HepG2 (cell line): Measurements from ENCODE around the gene CD300LF. TPM values are rescaled to one million over a fixed set of nuclear protein-coding genes. Genes with fewer than 3 reads are reported as not detected.

ENCODE experiments used
- ATAC-seq: fragments of 200-7000 bp; cut with Tn5 transposase; 3 replicates; pipeline ENCODE4 v1.9.1; 2020; ENCODE audit warnings: mild to moderate bottlenecking, moderate library complexity
- BruUV-seq: library from RNA; stranded (reverse); fragments of 400-500 nt; replicated peaks from 2 replicates; lab custom pipeline; 2021; lab: Mats Ljungman, UMichigan
- CTCF ChIA-PET: fragments of 300-600 bp; formaldehyde crosslinking; extraction: SDS; loops from one replicate; lab custom pipeline; 2021; ENCODE audit warnings: low total read pairs, inconsistent platforms, low intra/inter-chr PET ratio; lab: Yijun Ruan, JAX
- POLR2A ChIA-PET: fragments of 350-600 bp; sonication (Branson Sonifier 250); formaldehyde crosslinking; loops from one replicate; lab custom pipeline; 2020; ENCODE audit warnings: antibody characterized with exemption, inconsistent platforms; lab: Yijun Ruan, JAX
- DNase-seq: peaks from one replicate; pipeline ENCODE4 v3.0.0-alpha.2; 2015; ENCODE audit warnings: low spot score
- FAIRE-seq: peaks from 3 replicates; lab custom pipeline; 2011; peaks lifted over from hg19 to GRCh38; lab: Jason Lieb, UNC
- H2AFZ ChIP-seq: one replicate; pipeline ENCODE4 v1.6.1; 2011; ENCODE audit warnings: low read length, inconsistent platforms
- H3K27ac ChIP-seq: fragments of 300-600 bp; 3 replicates; pipeline ENCODE4 v1.8.0; 2011; ENCODE audit warnings: mixed run types, mild to moderate bottlenecking, mixed read lengths, low read length, inconsistent platforms; ENCODE audit not compliant: insufficient read depth; ENCODE audit errors: extremely low read length
- H3K27me3 ChIP-seq, 2 experiments: fragments of 200-600 bp in 1 of 2; 2 replicates in 1 of 2; 3 replicates in 1 of 2; pipeline versions ENCODE4 v1.6.0 to v1.8.0; 2011; ENCODE audit warnings: low read length in 2 of 2, mild to moderate bottlenecking in 2 of 2, moderate library complexity in 2 of 2, inconsistent platforms in 1 of 2; ENCODE audit not compliant: insufficient read depth in 2 of 2, control insufficient read depth in 1 of 2
- H3K36me3 ChIP-seq, 2 experiments: fragments of 200-600 bp in 1 of 2; replicated peaks in 1 of 2; 2 replicates in 1 of 2; 3 replicates in 1 of 2; pipeline versions ENCODE4 v1.5.1 to v1.8.0; 2011; ENCODE audit warnings: low read length in 2 of 2, inconsistent platforms in 1 of 2; ENCODE audit not compliant: insufficient read depth in 2 of 2, control insufficient read depth in 1 of 2
- H3K4me1 ChIP-seq: 2 replicates; pipeline ENCODE4 v1.5.1; 2012; ENCODE audit warnings: low read length, inconsistent platforms; ENCODE audit not compliant: insufficient read depth
- H3K4me2 ChIP-seq: 2 replicates; pipeline ENCODE4 v1.6.0; 2011; ENCODE audit warnings: low read depth, low read length, inconsistent platforms
- H3K4me3 ChIP-seq, 3 experiments: fragments of 200-600 bp in 1 of 3; sonication (generic), shearing (Covaris generic) in 1 of 3; replicated peaks in 1 of 3; 2 replicates each; pipeline ENCODE4 v1.5.1; 2011 to 2016; ENCODE audit warnings: low read length in 3 of 3, inconsistent platforms in 2 of 3, low read depth in 2 of 3, mild to moderate bottlenecking in 2 of 3, control low read depth in 1 of 3, mixed read lengths in 1 of 3; ENCODE audit not compliant: insufficient read depth in 1 of 3
- H3K79me2 ChIP-seq: one replicate; pipeline ENCODE4 v1.6.1; 2011; ENCODE audit warnings: low read length, inconsistent platforms; ENCODE audit not compliant: insufficient read depth
- H3K9ac ChIP-seq: 2 replicates; pipeline ENCODE4 v1.6.0; 2011; ENCODE audit warnings: mild to moderate bottlenecking, low read depth, low read length, inconsistent platforms; ENCODE audit not compliant: insufficient read depth
- H3K9me3 ChIP-seq: 2 replicates; pipeline ENCODE4 v1.5.1; 2012; ENCODE audit warnings: mild to moderate bottlenecking, low read length
- H4K20me1 ChIP-seq: 2 replicates; pipeline ENCODE4 v1.6.0; 2011; ENCODE audit warnings: inconsistent platforms, mild to moderate bottlenecking, low read length, moderate library complexity; ENCODE audit not compliant: insufficient read depth
- CEBPB ChIP-seq: IDR thresholded peaks from 2 replicates; pipeline ENCODE4 v1.6.1; 2011; ENCODE audit warnings: low read depth, low read length, improper control_type of control experiment, borderline replicate concordance
- CEBPG ChIP-seq: IDR thresholded peaks from 2 replicates; pipeline ENCODE4 v1.6.1; 2016
- E2F5 ChIP-seq: sonication (generic); formaldehyde crosslinking; conservative IDR thresholded peaks from 2 replicates; pipeline ENCODE4 v1.4.0; 2020; ENCODE audit warnings: missing genetic modification reagents
- HOXA5 ChIP-seq: sonication (generic); formaldehyde crosslinking; IDR thresholded peaks from 2 replicates; pipeline ENCODE4 v1.4.0; 2020; ENCODE audit warnings: missing genetic modification reagents
- KDM4B ChIP-seq: sonication (generic); formaldehyde crosslinking; IDR thresholded peaks from 2 replicates; pipeline ENCODE4 v1.4.0; 2020; ENCODE audit warnings: missing genetic modification reagents
- PAWR ChIP-seq: sonication (generic); formaldehyde crosslinking; IDR thresholded peaks from 2 replicates; pipeline ENCODE4 v1.4.0; 2020; ENCODE audit warnings: missing genetic modification reagents, mild to moderate bottlenecking, borderline replicate concordance
- SNAPC5 ChIP-seq: sonication (generic); formaldehyde crosslinking; IDR thresholded peaks from 2 replicates; pipeline ENCODE4 v1.8.1; 2023; ENCODE audit warnings: mild to moderate bottlenecking, missing genetic modification reagents, borderline replicate concordance
- USF2 ChIP-seq, 2 experiments: sonication (generic) in 1 of 2; formaldehyde crosslinking in 1 of 2; IDR thresholded peaks; 2 replicates each; pipeline versions ENCODE4 v1.5.1 to v1.6.1; 2011 to 2020; ENCODE audit warnings: borderline replicate concordance in 1 of 2, low read depth in 1 of 2, low read length in 1 of 2, mild to moderate bottlenecking in 1 of 2, missing genetic modification reagents in 1 of 2, moderate library complexity in 1 of 2
- ZNF17 ChIP-seq: sonication (generic); formaldehyde crosslinking; IDR thresholded peaks from 2 replicates; pipeline ENCODE4 v1.5.0; 2020; ENCODE audit warnings: mild to moderate bottlenecking, missing genetic modification reagents
- ZNF180 ChIP-seq: sonication (generic); formaldehyde crosslinking; IDR thresholded peaks from 2 replicates; pipeline ENCODE4 v1.4.0; 2020; ENCODE audit warnings: low read depth, missing genetic modification reagents, borderline replicate concordance
- ZNF280D ChIP-seq: sonication (generic); formaldehyde crosslinking; IDR thresholded peaks from 2 replicates; pipeline ENCODE4 v1.5.1; 2020; ENCODE audit warnings: mild to moderate bottlenecking, missing genetic modification reagents
- ZNF460 ChIP-seq: sonication (generic); formaldehyde crosslinking; IDR thresholded peaks from 2 replicates; pipeline ENCODE4 v1.5.1; 2020; ENCODE audit warnings: missing genetic modification reagents, mild to moderate bottlenecking, borderline replicate concordance
- ZNF543 ChIP-seq: sonication (generic); formaldehyde crosslinking; IDR thresholded peaks from 2 replicates; pipeline ENCODE4 v1.4.0; 2020; ENCODE audit warnings: mild to moderate bottlenecking, missing genetic modification reagents
- ZNF652 ChIP-seq: IDR thresholded peaks from 2 replicates; pipeline ENCODE4 v1.6.1; 2016; ENCODE audit warnings: low read depth, borderline replicate concordance
- WGBS: methylation state at CpG from one replicate; pipeline ENCODE4 v1.1.6; 2017; ENCODE audit warnings: low lambda C conversion rate; 5-methylcytosine and 5-hydroxymethylcytosine counted together
- in situ Hi-C: cut with HindIII; loops from 2 replicates; pipeline ENCODE4 v1.10.0; 2017; ENCODE audit warnings: low pct_unique_long_range_greater_than_20kb; ENCODE audit not compliant: extremely low pct_ligation_motif_present
- intact Hi-C: fragments of 100-400 bp; cut with micrococcal nuclease; formaldehyde crosslinking; loops from one replicate; pipeline ENCODE4 v1.10.0; 2022; ENCODE audit not compliant: unreplicated experiment
- polyA plus RNA-seq, 8 experiments: library from polyadenylated mRNA; depleted of rRNA in 3 of 8; stranded (reverse) in 7 of 8; unstranded in 1 of 8; fragments of >200 nt; fragmentation: Illumina TruSeq in 4 of 8; extraction: Trizol in 4 of 8; gene quantifications; 2 replicates each; pipeline versions ENCODE4 v1.2.1 to v1.2.3, GENCODE V29; 2011 to 2016; ENCODE audit warnings: low read depth in 4 of 8, missing spikeins in 1 of 8, mixed read lengths in 1 of 8; ENCODE audit not compliant: insufficient read depth in 1 of 8
- total RNA-seq, 5 experiments: library from RNA; depleted of rRNA; stranded (reverse); fragments of >200 nt; fragmentation: Illumina TruSeq; extraction: Trizol; gene quantifications; 2 replicates each; pipeline ENCODE4 v1.2.3, GENCODE V29; 2016; ENCODE audit warnings: low read depth in 1 of 5

Gene CD300LF
- total and polyA plus RNA-seq, 2 of the 13 experiments (the other 11 are each of a cell fraction or from before 2014, with no cell fraction given), result not detected

GRCh38 chr17:74739227-74739831 is 26.6 kb upstream of the CD300LF start:
- Histone ChIP-seq H3K9me3 (no peaks in the 10 kb centered on the region), H3K27ac (no peak overlapping the region), H3K79me2 (no peaks in the 10 kb centered on the region), H3K9ac (no peak overlapping the region), H4K20me1 (no peaks in the 10 kb centered on the region), H3K36me3 (no peaks in the 10 kb centered on the region), H2AFZ (no peak overlapping the region), H3K27me3 (peaks cover 5 to 36% of the 10 kb centered on the region in 2 experiments; a peak in 3 of 5 replicates), H3K4me3 (no peak overlapping the region), H3K4me2 (no peak overlapping the region), H3K4me1 (peaks cover 70% of the 10 kb centered on the region)
- DNase-seq (no peak), ATAC-seq (no peak), FAIRE-seq (no peak)
- no TSS peak for BruUV-seq
- WGBS, result 25% methylated on average over 12 of the region's 12 CpGs
- CTCF ChIA-PET, result no interaction called here
- POLR2A ChIA-PET, result interaction anchor here (3.9 to 5.6 kb wide), 5 partner anchors 13 to 309 kb away, joined by 20 to 221 read pairs (median 68); partner anchors contain the start of genes FDXR and NAT9
- intact Hi-C loops, result no loop called here
- in situ Hi-C loops, result loop anchor here (5.0 kb wide), 1 partner anchor 82 kb away; no protein-coding TSS in a partner anchor
- no peak for TF ChIP-seq USF2 (IDR thresholded peaks at IDR 0.05; ENCODE audit: low read depth, low read length)
- TF ChIP-seq USF2 (CRISPR knock-in tag; IDR thresholded peaks at IDR 0.05; ENCODE audit: borderline replicate concordance), result no peak
- peak; percentile 24; the same call in 1 of the 2 replicates for TF ChIP-seq CEBPB
- no peak for TF ChIP-seq PAWR
- TF ChIP-seq E2F5 (CRISPR knock-in tag), result no peak
- TF ChIP-seq ZNF280D, result no peak
- TF ChIP-seq ZNF460, result peak; percentile 53; the same call in 1 of the 2 replicates
- 0 out of 2 replicates have a peak, but pooled peaks have one; percentile 21 for TF ChIP-seq CEBPG
- no peak for TF ChIP-seq HOXA5 (CRISPR knock-in tag)
- TF ChIP-seq ZNF17 (CRISPR knock-in tag), result no peak
- no peak for TF ChIP-seq ZNF652 (CRISPR knock-in tag)
- no peak for TF ChIP-seq KDM4B (CRISPR knock-in tag)
- no peak for TF ChIP-seq SNAPC5 (CRISPR knock-in tag)
- no peak for TF ChIP-seq ZNF543
- no peak for TF ChIP-seq ZNF180 (CRISPR knock-in tag)
